Esophagus muscularis mucosa (tissue), 3 donors: Measurements from ENCODE around the gene ALG12.

Experiments
- CTCF ChIP-seq, 3 experiments: fragments of 200-600 bp in 2 of 3; fragments of 450-650 bp in 1 of 3; sonication (generic) in 2 of 3; IDR thresholded peaks; one replicate each; pipeline ENCODE4 v1.5.1; 2017 to 2019; ENCODE audit warnings: antibody characterized with exemption in 3 of 3, mild to moderate bottlenecking in 2 of 3, moderate library complexity in 1 of 3
- POLR2A ChIP-seq: fragments of 450-650 bp; IDR thresholded peaks from one replicate; pipeline ENCODE4 v1.6.1; 2017; ENCODE audit warnings: antibody characterized with exemption, moderate library complexity, mild to moderate bottlenecking, low read depth

- no peak for TF ChIP-seq CTCF (IDR thresholded peaks at IDR 0.05)
- no peak for TF ChIP-seq POLR2A
Measured at GRCh38 chr22:49897015-49897684, 21.1 kb downstream of the ALG12 start.
